GM19463 (cell line): ENCODE results near the gene PSMA6.
"Not testable (repeated sequence)": the region's sequence is repeated elsewhere in the genome, so short reads cannot be mapped to it uniquely, and the experiment has no call there.

Source experiments
- ATAC-seq: cut with Tn5 transposase; IDR thresholded peaks from one replicate; pipeline ENCODE4 v1.9.1; 2021; ENCODE audit warnings: mild to moderate bottlenecking, moderate library complexity; ENCODE audit not compliant: unreplicated experiment

PSMA6 gene

DNA sequence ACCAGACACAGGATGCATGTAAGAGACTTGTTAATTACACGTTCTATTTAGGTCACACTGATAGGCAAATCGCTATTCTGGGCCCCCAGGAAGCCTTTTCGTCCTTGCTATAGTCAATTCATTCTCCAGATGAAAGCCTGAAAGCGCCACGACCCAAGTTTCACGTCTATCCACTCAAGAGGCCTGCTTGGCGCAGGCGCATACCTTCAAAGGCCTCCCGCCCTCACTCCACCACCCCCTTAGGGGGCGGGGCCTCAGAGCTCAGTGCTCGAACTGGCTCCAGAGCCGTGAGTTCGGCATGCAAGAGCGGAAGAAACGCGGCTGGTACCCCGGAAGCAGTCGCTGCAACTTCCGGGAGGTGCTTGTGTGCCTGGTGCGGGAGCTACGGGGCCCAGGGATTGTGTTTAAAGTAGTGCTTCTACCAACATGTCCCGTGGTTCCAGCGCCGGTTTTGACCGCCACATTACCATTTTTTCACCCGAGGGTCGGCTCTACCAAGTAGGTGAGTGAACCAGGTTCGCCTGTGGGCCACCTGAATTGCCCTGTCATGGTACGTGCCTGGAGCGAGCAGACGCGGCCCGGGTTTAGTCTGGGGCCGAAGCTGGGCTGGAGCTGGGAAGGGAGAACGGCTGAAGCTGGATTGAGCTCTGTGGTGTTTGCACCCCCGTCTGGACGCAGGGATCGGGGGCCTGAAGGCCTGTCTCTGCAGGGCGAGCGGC, at the start of gene PSMA6:
PSMA6 (plus strand) TSS at position 332 of the 719 bp plus-strand sequence; CDS start at position 427, 95 bp downstream.
- ATAC-seq = peak; percentile 88

DNA sequence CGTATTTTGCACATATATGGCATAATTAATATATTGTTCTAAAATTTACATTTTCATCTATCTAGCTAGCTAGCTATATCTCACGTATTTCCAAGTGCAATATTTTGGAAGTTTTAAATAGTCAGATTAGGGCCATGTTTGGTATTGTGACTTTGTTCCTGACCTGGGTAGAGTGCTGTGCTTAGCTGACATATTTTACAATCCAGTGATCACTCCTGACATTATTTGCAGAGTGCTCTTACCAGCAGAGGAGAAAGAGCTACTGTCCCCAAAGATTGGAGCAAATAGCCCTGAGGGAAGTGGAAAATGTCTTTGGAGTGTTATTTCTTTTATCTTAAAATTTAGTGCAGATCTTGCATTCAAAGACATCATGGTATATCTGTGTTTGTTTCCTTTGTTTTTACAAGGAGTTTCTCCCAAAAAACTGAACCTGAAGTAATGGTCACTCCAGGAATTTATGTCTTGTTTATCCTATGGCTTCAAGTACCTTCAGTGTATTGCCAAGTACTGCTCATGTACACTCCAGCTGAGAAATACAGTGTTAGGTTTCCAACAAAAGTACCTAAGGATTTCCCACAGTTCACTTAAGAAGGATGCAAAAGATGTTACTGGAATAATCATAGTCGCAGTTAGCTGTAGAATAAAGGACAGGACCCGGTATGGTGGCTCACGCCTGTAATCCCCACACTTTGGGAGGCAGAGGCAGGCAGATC, 49.4 kb upstream of the PSMA6 start:
- ATAC-seq = no peak

DNA sequence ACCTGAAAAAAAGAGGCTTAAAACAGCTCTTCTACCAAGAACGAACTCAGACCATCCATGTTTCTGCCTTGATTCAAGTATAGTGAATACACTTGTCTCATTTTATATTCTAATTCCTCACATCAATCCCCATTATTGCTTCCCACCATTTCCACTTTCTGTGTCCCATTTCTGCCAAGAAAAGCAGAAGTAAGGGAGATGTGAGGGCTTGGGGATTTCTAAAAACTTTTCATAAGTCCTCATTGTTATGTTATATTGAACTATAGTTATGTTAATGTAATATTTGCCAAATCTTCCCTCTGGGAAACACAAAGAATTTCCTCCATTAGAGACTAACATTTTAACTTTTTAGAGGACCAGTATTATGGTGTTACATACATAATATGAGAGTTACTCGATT, 48.2 kb upstream of the PSMA6 start:
- no peak for ATAC-seq

DNA sequence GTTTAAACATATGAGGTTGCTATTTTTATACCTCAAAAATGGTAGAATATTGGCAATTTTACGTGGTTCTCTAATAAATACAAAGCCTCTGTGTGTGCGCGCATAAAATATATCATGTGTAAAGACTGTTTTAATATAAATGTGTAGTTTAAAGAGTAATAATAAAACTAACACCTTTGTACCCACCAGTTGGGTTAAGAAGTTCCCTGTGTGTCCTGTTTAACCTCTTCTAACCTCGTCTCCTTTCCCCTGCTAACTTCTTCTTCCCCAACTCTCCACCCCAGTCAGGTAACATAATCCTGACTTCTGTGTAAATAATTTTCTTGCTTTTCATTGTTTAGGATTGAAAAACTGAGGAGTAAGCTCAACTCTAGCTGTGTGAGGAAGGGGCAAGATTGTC, 47.6 kb upstream of the PSMA6 start:
- no peak for ATAC-seq

DNA sequence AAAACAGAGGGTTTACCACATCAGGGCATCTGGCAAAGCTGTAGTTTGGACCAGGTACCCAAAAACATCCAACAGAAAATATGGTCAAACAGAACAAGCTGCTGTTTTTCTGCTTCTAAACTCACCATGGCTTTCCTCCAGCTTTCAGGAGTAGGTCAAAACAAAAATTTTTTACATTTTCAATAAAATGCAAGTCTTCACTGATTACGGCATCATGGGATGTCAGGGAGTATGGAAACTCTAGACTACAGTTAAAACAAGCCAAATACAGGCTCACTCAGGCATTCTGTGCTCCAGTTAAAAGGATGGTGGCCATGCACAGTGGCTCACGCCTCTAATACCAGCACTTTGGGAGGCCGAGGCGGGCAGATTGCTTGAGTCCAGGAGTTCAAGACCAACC, 47.1 kb upstream of the PSMA6 start:
- ATAC-seq = no peak

DNA sequence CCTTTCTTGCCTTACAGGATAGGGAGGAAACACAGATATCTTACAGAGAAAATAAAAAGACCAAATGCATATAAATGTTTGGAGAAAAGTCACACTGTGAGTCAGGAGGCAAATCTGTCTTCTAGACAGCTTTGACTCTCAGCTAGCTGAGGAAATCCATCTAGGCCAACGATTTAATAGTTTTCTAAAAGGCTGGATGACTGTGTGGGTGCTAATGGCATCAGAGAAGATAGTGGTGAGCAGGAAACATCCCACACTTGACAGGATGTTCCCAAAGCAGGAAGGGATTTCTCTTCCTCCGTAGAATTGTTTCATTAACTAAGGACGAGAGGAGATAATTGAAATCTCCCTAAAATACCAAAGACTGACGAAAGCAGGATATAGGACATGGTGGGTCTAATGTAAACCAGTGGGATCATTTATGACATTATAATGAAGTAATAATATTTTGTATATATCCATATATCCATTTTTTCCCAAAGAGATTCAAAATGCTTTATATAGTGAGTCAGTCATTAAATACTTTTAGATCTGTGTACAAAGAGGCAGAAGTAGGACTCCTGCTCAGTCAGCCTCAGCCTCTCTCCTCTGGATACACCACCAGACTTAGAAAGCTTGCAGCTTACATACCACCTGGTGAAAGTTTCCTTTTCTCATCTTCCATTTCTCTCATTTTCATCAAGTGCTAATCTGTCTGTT, 44.3 kb upstream of the PSMA6 start:
- ATAC-seq = peak; percentile 47

DNA sequence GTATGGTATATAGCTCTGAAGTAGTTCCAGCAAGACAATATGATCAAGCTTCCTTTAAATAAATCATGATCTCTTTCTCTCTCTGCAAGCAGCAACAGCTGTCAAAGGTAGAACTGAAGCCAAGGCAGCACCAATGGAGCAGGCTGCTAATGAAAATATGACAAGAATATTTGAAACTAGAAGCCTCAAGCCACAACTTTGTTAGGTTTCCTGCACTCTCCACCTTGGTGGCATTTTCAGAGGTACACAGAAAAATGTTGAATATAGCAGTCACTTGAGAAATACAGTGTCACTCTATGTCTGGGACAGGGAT, 43.8 kb upstream of the PSMA6 start:
- ATAC-seq = no peak

DNA sequence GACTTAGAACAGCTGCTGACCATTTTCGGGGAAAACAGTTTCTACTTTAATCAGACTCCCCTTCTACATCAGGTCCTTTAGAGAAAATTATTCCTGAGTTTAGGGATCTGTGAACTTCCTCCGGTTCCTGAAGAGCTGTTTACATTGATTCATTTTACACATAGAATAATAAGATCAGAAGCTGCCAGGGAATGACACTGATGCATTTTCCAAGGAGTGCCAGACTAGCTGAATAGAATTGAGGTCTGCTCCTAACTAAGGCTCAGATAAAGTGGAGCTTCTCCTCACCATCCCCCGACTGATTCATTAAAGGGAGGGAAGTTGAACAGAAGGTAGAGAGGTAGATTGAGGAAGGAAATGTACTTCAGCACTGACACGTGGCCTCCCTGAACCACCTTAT, 41.9 kb upstream of the PSMA6 start:
- no peak for ATAC-seq

DNA sequence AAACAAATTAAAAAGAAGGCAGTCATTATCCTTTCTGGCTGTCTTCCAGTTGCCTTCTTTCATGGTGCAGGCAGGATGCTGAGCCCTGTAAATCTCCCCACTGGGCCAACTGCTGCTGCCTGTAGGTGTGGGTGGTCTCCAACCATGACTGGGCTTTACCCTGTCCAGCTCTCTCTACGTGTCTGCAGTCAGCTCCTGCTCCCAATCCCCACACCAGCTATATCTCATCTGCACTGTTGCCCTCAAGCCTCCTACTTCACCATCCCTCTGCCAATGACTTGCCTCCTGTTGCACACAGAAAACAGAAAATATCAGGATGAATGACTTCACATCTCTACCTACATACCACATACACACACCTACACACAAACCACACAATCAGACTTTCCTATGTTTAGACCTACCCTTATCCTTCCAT, 39.7 kb upstream of the PSMA6 start:
- no peak for ATAC-seq

DNA sequence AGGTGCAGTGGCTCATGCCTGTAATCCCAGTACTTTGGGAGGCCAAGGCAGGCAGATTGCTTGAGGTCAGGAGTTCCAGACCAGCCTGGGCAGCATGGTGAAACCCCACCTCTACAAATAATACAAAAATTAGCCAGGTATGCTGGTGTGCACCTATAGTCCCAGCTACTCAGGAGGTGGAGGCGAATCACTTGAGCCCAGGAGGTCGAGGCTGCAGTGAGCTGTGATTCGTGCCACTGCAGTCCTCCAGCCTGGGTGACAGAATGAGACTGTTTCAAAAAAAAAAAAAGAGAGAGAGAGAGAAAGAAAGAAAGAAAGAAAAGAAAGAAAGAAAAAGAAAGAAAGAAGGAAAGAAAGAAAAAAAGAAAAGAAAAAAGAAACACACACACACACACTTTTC, 39.1 kb upstream of the PSMA6 start:
- not testable (repeated sequence) for ATAC-seq

DNA sequence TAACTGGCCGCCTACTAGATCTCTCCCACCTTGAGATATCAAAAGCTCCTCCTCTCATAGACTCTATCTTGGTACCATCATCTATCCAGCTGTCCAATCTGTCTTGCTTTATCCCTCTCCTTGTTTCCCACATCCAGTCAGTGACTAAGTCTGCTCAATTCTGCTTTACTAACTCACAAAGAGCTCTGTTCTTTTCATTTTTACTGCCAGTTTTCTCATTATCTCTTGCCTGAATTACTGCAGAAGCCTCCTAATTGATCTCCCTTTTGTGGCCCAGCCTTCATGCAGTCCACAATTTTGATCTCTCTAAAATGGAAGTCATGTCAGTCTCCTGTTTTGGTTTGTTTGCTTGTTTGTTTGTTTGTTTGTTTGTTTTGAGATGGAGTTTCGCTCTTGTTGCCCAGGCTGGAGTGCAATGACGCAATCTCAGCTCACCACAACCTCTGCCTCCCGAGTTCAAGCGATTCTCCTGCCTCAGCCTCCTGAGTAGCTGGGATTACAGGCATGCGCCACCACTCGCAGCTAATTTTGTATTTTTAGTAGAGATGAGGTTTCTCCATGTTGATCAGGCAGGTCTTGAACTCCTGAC, 38.1 kb upstream of the PSMA6 start:
- not testable (repeated sequence) for ATAC-seq

DNA sequence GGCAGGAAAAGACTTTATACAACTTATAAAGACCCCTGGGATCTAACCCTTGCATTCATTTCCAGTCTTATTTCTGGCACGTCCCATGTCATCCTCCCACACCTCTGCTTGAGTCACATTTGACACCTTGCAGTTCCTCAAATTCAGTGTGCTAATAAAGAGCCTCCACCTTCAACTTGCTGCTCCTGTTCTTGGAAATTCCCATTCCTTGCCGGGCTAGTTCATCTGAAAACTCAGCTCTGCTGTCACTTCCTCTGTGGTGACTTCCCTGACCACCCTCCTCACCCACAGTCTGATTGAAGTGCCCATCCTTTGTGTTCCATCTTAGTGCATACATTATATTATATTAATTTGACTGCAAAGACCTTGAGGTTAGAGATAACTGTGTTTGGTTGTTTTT, 37.4 kb upstream of the PSMA6 start:
- ATAC-seq = peak; percentile 67

DNA sequence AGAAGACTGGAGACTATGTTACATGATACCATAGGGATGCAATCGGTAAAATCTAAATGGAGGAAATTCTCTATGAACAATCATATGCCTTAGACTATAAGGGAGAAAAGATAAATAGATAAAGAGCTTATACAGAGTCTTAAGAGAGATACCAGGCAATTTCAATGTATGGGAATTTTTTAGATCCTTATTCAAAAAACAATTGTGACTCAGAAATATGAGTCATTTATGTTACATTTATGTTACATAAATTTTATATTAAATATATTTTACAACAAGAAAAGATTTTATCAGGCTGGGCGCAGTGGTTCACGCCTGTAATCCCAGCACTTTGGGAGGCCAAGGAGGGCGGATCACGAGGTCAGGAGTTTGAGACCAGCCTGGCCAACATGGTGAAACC, 36.5 kb upstream of the PSMA6 start:
- ATAC-seq = no peak

DNA sequence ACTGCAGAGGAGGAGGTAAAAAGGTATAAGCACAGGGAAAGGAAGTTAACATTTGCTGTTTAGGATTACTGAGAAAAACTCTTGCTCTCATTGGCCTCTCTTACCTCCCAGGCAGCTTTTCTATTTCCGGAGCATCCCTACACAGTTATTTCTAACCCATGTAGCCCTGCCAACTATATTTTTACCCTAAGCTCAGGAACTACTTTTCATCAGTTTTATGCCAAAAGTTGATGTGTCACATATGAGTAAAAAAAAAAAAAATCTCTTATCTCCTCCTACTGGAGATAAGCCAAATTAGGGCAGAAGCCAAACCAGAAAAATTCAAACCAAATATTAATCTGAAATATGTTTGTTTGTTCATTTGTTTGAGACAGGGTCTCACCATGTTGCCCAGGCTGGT, 34.4 kb upstream of the PSMA6 start:
- no peak for ATAC-seq

DNA sequence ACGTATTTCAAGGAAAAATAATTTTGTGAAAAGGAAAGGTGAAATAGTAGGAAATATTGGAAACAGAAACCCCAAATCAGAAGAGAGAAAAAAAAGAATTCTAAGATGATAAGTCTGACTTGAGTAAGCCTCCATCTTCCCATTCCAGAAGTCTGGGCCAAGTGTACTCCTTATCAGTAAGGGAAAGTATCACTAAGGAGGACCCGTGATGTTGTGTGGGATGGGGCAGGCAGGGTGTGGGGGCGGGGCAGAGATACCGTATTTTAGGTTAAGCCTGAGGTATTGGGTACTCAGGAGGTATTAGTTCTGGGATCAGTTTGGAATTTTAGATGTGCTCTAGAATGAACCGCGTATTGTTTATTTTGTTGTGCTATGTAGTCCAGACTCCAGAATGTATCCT, 33.8 kb upstream of the PSMA6 start:
- ATAC-seq = no peak

DNA sequence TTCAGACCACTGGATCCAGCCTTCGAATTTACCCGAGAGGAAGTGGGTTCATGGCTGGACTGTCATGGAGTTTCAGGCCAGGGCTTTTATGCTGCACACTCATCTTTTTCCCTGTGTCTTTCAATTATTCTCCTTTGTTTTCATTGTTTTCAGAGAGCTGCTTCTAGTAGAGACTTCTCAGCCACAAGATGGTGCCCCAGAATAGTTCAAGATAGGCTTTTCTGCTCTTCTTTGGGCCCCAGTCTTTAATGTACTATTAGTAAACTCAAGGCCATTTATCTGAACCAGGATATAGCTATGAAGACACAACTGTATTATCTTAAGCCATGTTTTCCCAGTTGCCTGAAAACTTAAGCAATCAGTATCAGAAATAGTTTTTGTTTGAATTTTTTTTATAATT, 30.4 kb upstream of the PSMA6 start:
- ATAC-seq = no peak

DNA sequence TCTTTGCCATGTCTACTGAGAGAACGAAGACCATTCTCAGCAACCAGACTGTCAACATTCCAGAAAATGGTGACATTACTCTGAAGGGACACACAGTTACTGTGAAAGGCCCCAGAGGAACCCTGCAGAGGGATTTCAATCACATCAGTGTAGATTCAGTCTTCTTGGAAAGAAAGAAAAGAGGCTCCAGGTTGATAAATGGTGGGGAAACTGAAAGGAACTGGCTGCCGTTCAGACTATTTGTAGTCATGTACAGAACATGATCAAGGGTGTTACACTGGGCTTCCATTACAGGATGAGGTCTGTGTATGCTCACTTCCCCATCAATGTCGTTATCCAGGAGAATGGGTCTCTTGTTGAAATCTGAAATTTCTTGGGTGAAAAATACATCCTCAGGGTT, 29.7 kb upstream of the PSMA6 start:
- no peak for ATAC-seq

DNA sequence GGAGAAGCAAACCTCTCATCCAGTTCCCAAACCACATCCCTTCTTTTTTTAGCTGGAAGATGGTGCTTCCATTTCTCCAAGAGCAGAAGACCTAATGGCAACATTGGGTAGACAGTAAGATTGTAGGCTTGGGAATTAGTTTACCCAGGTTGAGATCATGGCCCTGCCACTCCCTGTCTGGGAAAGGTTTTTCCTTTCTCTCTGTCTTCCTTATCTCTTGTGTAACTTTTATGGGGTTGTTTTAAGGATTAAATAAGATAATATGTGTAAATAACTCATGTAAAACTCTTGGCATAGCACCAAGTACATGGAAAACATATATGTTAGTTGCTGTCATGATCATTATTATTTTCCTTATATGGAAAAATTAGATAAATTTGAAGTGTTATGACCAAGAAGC, 23.2 kb upstream of the PSMA6 start:
- ATAC-seq = no peak

DNA sequence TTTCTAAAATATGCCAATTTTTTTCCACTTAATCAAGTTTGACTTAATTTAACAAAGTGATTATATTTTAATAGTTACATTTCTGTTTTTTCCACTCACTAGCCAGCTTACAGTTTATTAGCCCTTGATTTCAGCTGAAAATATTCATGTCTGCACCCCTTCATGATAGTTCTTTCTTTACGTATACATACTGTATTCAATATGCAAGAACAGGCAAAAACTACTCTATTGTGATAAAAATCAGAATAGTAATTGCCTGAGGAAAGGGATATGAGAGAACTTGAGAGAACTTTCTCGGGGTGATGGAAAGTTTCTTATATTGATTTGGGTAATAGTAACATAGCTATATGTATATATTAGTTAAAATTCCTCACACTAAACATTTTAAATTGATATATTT, 17.4 kb upstream of the PSMA6 start:
- no peak for ATAC-seq

DNA sequence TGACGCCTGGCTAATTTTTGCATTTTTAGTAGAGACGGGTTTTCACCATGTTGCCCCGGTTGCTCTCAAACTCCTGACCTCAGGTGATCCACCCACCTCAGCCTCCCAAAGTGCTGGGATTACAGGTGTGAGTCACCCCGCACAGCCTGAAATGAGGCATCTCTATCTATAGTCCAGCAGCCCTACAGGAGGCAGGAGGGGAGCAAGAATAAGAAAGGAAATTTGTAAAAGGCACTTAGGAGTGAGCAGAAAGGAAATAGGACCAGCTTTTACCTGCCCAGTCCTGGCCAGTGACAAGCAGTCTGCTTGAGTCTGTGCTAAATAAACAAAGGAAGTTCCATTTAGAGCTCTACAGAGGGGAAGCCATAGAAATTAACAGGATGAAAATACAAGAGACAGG, 15.0 kb upstream of the PSMA6 start:
- no peak for ATAC-seq

DNA sequence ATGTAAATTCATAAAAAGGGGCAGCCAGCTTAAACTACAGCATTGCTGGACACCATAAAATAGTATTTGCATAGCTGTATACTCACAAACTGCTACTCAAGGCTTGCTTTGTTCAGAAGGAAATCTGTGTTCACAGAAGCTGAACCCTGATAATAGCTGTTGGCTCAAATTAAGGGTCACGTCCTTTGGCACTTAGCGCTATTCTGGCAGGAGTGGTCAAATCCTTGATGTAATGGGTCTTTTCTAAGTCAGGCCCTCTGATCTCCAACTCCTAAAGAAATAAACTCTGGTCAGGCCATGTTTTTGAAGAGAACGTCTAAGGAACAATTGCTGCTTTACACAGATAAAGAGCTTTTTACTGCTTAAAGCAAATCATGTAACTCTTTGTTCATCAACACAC, 12.8 kb upstream of the PSMA6 start:
- no peak for ATAC-seq

DNA sequence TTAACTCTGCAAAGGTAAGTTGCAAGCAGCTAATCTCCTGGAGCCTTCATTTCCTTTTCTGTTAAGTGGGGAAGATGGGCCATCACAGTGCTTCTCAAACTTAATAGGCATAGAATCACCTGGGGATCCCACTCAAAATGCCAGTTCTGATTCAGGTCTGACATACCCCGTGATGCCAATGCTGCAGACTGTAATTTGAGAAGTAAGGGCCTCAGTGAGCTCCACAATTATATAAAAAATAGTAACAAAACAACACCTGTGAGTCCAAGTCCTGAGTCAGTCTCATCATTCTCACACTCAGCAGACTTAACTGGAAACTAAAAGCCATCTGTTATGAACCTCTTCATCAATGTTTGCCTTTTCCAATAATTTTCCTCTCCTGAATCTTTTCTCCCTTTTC, 10.8 kb upstream of the PSMA6 start:
- no peak for ATAC-seq
